ENCODE results near the gene ARMH4.

The ARMH4 gene

DNA sequence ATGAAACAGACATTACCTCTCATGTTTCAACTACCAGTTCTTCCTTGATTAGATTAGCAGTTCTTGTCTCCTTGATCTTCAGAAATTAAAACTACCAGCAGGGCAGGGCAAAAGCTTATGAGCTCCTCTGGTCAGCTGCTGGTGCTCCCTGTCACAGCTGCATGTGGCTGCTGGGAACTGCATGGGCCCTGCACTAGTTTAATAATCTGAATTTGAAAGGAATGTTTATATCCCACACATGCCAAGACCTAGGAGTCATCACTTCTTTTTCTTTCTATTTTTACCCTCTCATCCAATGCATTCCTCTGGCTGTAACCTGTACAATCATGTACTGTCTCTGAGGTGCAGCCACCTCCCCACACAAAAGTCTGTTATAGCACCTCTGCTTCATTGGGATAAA is 73.9 kb downstream of the ARMH4 start:
- Histone ChIP-seq H3K4me3 (ENCODE audit: low read length) (no peak overlapping the region), H3K4me1 (ENCODE audit: low read length) (no peaks in the 10 kb centered on the region), H3K9me3 (replicated peaks; ENCODE audit: insufficient read depth, low read length) (no peaks in the 10 kb centered on the region), H3K27ac (ENCODE audit: low read length) (no peak overlapping the region), H3K27me3 (replicated peaks; ENCODE audit: insufficient read depth, low read length) (no peaks in the 10 kb centered on the region), H3K79me2 (ENCODE audit: low read length) (no peaks in the 10 kb centered on the region), H4K20me1 (ENCODE audit: insufficient read depth, low read length) (no peaks in the 10 kb centered on the region), H3K9me2 (replicated peaks; ENCODE audit: insufficient read depth, low read length) (no peaks in the 10 kb centered on the region), H2AFZ (ENCODE audit: low read length) (no peak overlapping the region), H3F3A (ENCODE audit: insufficient read depth, low read length) (no peaks in the 10 kb centered on the region), H3K36me3 (replicated peaks; ENCODE audit: insufficient read depth, low read length) (no peaks in the 10 kb centered on the region), H3K9ac (ENCODE audit: low read length) (no peak overlapping the region), H3K4me2 (ENCODE audit: low read depth, low read length) (no peak overlapping the region)
- TF ChIP-seq EZH2phosphoT487 (IDR thresholded peaks at IDR 0.05; ENCODE audit: low read length) (no peak), CTCF (IDR thresholded peaks at IDR 0.05; ENCODE audit: low read length) (no peak), EZH2 (optimal IDR thresholded peaks at IDR 0.05; ENCODE audit: low read depth, low read length) (no peak)
- DNase-seq: no peak

GRCh38 chr14:58077621-58078020 is 74.4 kb downstream of the ARMH4 start:
- H3K36me3 ChIP-seq (replicated peaks; ENCODE audit: insufficient read depth, low read length): no peaks in the 10 kb centered on the region
- H2AFZ ChIP-seq (ENCODE audit: low read length): no peak overlapping the region
- H3K4me1 ChIP-seq (ENCODE audit: low read length): no peaks in the 10 kb centered on the region
- H3K9ac ChIP-seq (ENCODE audit: low read length): no peak overlapping the region
- no peaks in the 10 kb centered on the region for H3F3A ChIP-seq (ENCODE audit: insufficient read depth, low read length)
- H3K4me3 ChIP-seq (ENCODE audit: low read length): no peak overlapping the region
- TF ChIP-seq EZH2phosphoT487 (IDR thresholded peaks at IDR 0.05; ENCODE audit: low read length) (no peak), CTCF (IDR thresholded peaks at IDR 0.05; ENCODE audit: low read length) (no peak), EZH2 (optimal IDR thresholded peaks at IDR 0.05; ENCODE audit: low read depth, low read length) (no peak)
- H3K27ac ChIP-seq (ENCODE audit: low read length): no peak overlapping the region
- H3K4me2 ChIP-seq (ENCODE audit: low read depth, low read length): no peak overlapping the region
- DNase-seq: no peak
- H3K27me3 ChIP-seq (replicated peaks; ENCODE audit: insufficient read depth, low read length): no peaks in the 10 kb centered on the region
- H3K9me2 ChIP-seq (replicated peaks; ENCODE audit: insufficient read depth, low read length): no peaks in the 10 kb centered on the region
- H4K20me1 ChIP-seq (ENCODE audit: insufficient read depth, low read length): no peaks in the 10 kb centered on the region
- no peaks in the 10 kb centered on the region for H3K9me3 ChIP-seq (replicated peaks; ENCODE audit: insufficient read depth, low read length)
- H3K79me2 ChIP-seq (ENCODE audit: low read length): no peaks in the 10 kb centered on the region

- Histone ChIP-seq H3K9me2 (replicated peaks; ENCODE audit: insufficient read depth, low read length) (no peaks in the 10 kb centered on the region), H3K4me2 (ENCODE audit: low read depth, low read length) (no peak overlapping the region), H3K36me3 (replicated peaks; ENCODE audit: insufficient read depth, low read length) (no peaks in the 10 kb centered on the region), H4K20me1 (ENCODE audit: insufficient read depth, low read length) (no peaks in the 10 kb centered on the region), H3K9me3 (replicated peaks; ENCODE audit: insufficient read depth, low read length) (no peaks in the 10 kb centered on the region), H3K4me1 (ENCODE audit: low read length) (no peaks in the 10 kb centered on the region), H3K27ac (ENCODE audit: low read length) (no peak overlapping the region), H3F3A (ENCODE audit: insufficient read depth, low read length) (no peaks in the 10 kb centered on the region), H3K27me3 (replicated peaks; ENCODE audit: insufficient read depth, low read length) (no peaks in the 10 kb centered on the region), H3K79me2 (ENCODE audit: low read length) (no peaks in the 10 kb centered on the region), H3K4me3 (ENCODE audit: low read length) (no peak overlapping the region), H2AFZ (ENCODE audit: low read length) (no peak overlapping the region), H3K9ac (ENCODE audit: low read length) (no peak overlapping the region)
- no peak for DNase-seq
- no peak for TF ChIP-seq EZH2phosphoT487 (IDR thresholded peaks at IDR 0.05; ENCODE audit: low read length)
- no peak for TF ChIP-seq EZH2 (optimal IDR thresholded peaks at IDR 0.05; ENCODE audit: low read depth, low read length)
- TF ChIP-seq CTCF (IDR thresholded peaks at IDR 0.05; ENCODE audit: low read length): no peak
Measured at GRCh38 chr14:58073516-58073915, 78.5 kb downstream of the ARMH4 start.

Data from MM.1S (cell line).